Erythroblast (primary cell): ENCODE measurements around the gene ZNF587.

Experiments used
- GATA1 ChIP-seq: IDR thresholded peaks from 2 replicates; pipeline ENCODE4 v1.6.1; 2011; ENCODE audit warnings: low read depth, mild to moderate bottlenecking, control low read depth, low read length, moderate library complexity
- POLR2A ChIP-seq: IDR thresholded peaks from 2 replicates; pipeline ENCODE4 v1.6.1; 2011; ENCODE audit warnings: mild to moderate bottlenecking, low read length

DNA sequence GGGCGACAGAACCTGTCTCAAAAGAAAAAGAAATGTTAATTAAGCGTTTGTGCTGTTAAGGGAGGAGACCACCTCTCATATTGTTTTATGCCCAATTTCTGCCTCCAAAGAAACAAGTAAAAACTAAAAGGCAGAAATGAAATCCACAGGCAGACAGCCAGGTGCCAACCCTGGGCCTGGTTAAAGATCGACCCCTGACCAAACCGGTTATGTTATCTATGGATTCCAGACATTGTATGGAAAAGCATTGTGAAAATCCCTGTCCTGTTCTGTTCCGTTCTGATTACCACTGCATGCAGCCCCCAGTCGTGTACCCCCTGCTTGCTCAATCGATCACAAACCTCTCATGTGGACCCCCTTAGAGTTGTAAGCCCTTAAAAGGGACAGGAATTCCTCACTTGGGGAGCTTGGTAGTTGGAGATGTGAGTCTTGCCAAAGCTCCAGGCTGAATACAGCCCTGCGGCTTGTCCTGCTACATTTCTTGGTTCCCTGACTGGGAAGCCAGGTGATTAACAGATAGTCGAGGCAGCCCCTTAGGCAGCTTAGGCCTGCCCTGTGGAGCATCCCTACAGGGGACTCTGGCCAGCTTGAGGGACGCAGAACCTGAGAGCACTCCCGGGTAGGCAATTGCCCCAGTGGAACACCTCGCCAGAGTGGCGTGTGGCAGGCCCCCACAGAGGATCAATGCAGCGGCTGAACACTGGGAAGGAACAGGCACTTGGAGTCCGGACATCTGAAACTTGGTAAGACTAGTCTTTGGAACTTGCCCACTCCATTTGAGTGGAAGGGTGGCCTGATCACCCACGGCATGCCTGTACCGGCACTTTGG, 34.2 kb upstream of the ZNF587 start:
- no peak for TF ChIP-seq POLR2A
- TF ChIP-seq GATA1, result no peak
